ENCODE results near the gene ZNF384.

The ZNF384 gene

GRCh38 chr12:6730169-6730568 lies 41.0 kb upstream of the ZNF384 start:
- H3K27me3 ChIP-seq (ENCODE audit: insufficient read depth, low read length), result no peaks in the 10 kb centered on the region
- H3K9me3 ChIP-seq (ENCODE audit: insufficient read depth, low read depth, low read length), result no peaks in the 10 kb centered on the region
- no peak overlapping the region for H2AFZ ChIP-seq (ENCODE audit: insufficient read depth, low read length, poor library complexity)
- H3K27ac ChIP-seq (ENCODE audit: low read depth, low read length), result no peak overlapping the region
- H3K18ac ChIP-seq (ENCODE audit: low read length), result no peak overlapping the region
- H3K4me1 ChIP-seq (ENCODE audit: control insufficient read depth in 1 of 2, insufficient read depth in 2 of 2, low read length in 2 of 2), result no peaks in the 10 kb centered on the region
- no peak overlapping the region for H4K12ac ChIP-seq (ENCODE audit: low read depth, low read length)
- H2BK12ac ChIP-seq (ENCODE audit: low read length), result no peak overlapping the region
- no peak overlapping the region for H3K9ac ChIP-seq (ENCODE audit: low read length)
- no peak overlapping the region for H3K14ac ChIP-seq (ENCODE audit: low read length)
- no peak overlapping the region for H3K4me2 ChIP-seq (ENCODE audit: low read length)
- no peak for DNase-seq
- H2AK5ac ChIP-seq (ENCODE audit: low read length), result no peak overlapping the region
- H3K23ac ChIP-seq (ENCODE audit: low read length), result no peak overlapping the region
- H3K36me3 ChIP-seq (ENCODE audit: control insufficient read depth in 1 of 2, insufficient read depth in 2 of 2, low read length in 2 of 2), result peaks cover 25 to 46% of the 10 kb centered on the region in 2 experiments
- H3K79me2 ChIP-seq (ENCODE audit: control insufficient read depth, insufficient read depth, low read length, poor library complexity), result no peaks in the 10 kb centered on the region
- no peak overlapping the region for H3K4me3 ChIP-seq (ENCODE audit: low read depth, low read length)
- no peak overlapping the region for H2BK120ac ChIP-seq (ENCODE audit: insufficient read depth, low read length, poor library complexity)
- no CpG with 5 or more reads among the region's 8 CpGs for WGBS (ENCODE audit: extremely low coverage, insufficient coverage, insufficient read length)
- no peak overlapping the region for H4K91ac ChIP-seq (ENCODE audit: low read depth, low read length)
- no peak overlapping the region for H4K8ac ChIP-seq (ENCODE audit: low read depth, low read length)
- H2BK5ac ChIP-seq (ENCODE audit: low read depth, low read length, poor library complexity), result no peak overlapping the region
- no peaks in the 10 kb centered on the region for H3K79me1 ChIP-seq (ENCODE audit: low read length)
- H3K4ac ChIP-seq (ENCODE audit: low read depth, low read length), result no peak overlapping the region

- WGBS (ENCODE audit: extremely low coverage, insufficient coverage, insufficient read length), result no CpG with 5 or more reads among the region's 18 CpGs
- H2AFZ ChIP-seq (ENCODE audit: insufficient read depth, low read length, poor library complexity), result no peak overlapping the region
- H2BK5ac ChIP-seq (ENCODE audit: low read depth, low read length, poor library complexity), result no peak overlapping the region
- H3K9ac ChIP-seq (ENCODE audit: low read length), result no peak overlapping the region
- H3K23ac ChIP-seq (ENCODE audit: low read length), result no peak overlapping the region
- H3K4me1 ChIP-seq (ENCODE audit: control insufficient read depth in 1 of 2, insufficient read depth in 2 of 2, low read length in 2 of 2), result peaks cover 4 to 5% of the 10 kb centered on the region in 2 experiments
- H3K18ac ChIP-seq (ENCODE audit: low read length), result no peak overlapping the region
- H2AK5ac ChIP-seq (ENCODE audit: low read length), result no peak overlapping the region
- no peak overlapping the region for H4K8ac ChIP-seq (ENCODE audit: low read depth, low read length)
- no peak overlapping the region for H3K4ac ChIP-seq (ENCODE audit: low read depth, low read length)
- peaks cover 3% of the 10 kb centered on the region for H3K79me2 ChIP-seq (ENCODE audit: control insufficient read depth, insufficient read depth, low read length, poor library complexity)
- H3K9me3 ChIP-seq (ENCODE audit: insufficient read depth, low read depth, low read length), result no peaks in the 10 kb centered on the region
- no peak overlapping the region for H3K27ac ChIP-seq (ENCODE audit: low read depth, low read length)
- H3K36me3 ChIP-seq (ENCODE audit: control insufficient read depth in 1 of 2, insufficient read depth in 2 of 2, low read length in 2 of 2), result peaks cover 25 to 43% of the 10 kb centered on the region in 2 experiments
- peaks cover 3% of the 10 kb centered on the region for H3K79me1 ChIP-seq (ENCODE audit: low read length)
- H4K12ac ChIP-seq (ENCODE audit: low read depth, low read length), result no peak overlapping the region
- H2BK120ac ChIP-seq (ENCODE audit: insufficient read depth, low read length, poor library complexity), result no peak overlapping the region
- H3K27me3 ChIP-seq (ENCODE audit: insufficient read depth, low read length), result no peaks in the 10 kb centered on the region
- no peak overlapping the region for H2BK12ac ChIP-seq (ENCODE audit: low read length)
- no peak overlapping the region for H3K14ac ChIP-seq (ENCODE audit: low read length)
- DNase-seq, result no peak
- H4K91ac ChIP-seq (ENCODE audit: low read depth, low read length), result no peak overlapping the region
- H3K4me2 ChIP-seq (ENCODE audit: low read length), result no peak overlapping the region
- no peak overlapping the region for H3K4me3 ChIP-seq (ENCODE audit: low read depth, low read length)
Measured at GRCh38 chr12:6729186-6729585, 40.0 kb upstream of the ZNF384 start.

- no peak overlapping the region for H3K18ac ChIP-seq (ENCODE audit: low read length)
- WGBS (ENCODE audit: extremely low coverage, insufficient coverage, insufficient read length), result no CpG with 5 or more reads among the region's 7 CpGs
Measured at GRCh38 chr12:6725350-6725749, 36.2 kb upstream of the ZNF384 start.

GRCh38 chr12:6724409-6724797 lies 35.2 kb upstream of the ZNF384 start:
- Histone ChIP-seq H3K18ac (ENCODE audit: low read length) (peak overlapping the region; percentile 81), H3K4me3 (ENCODE audit: low read depth, low read length) (peak overlapping the region; percentile 71), H3K4me1 (ENCODE audit: control insufficient read depth in 1 of 2, insufficient read depth in 2 of 2, low read length in 2 of 2) (peaks cover 4 to 5% of the 10 kb centered on the region in 2 experiments), H4K12ac (ENCODE audit: low read depth, low read length) (peak overlapping the region; percentile 83), H2BK120ac (ENCODE audit: insufficient read depth, low read length, poor library complexity) (no peak overlapping the region), H2AFZ (ENCODE audit: insufficient read depth, low read length, poor library complexity) (peak overlapping the region; percentile 61), H3K23ac (ENCODE audit: low read length) (no peak overlapping the region), H3K4ac (ENCODE audit: low read depth, low read length) (peak overlapping the region; percentile 43), H3K27me3 (ENCODE audit: insufficient read depth, low read length) (no peaks in the 10 kb centered on the region), H2BK5ac (ENCODE audit: low read depth, low read length, poor library complexity) (no peak overlapping the region), H2AK5ac (ENCODE audit: low read length) (peak overlapping the region; percentile 67), H3K79me2 (ENCODE audit: control insufficient read depth, insufficient read depth, low read length, poor library complexity) (peaks cover 4% of the 10 kb centered on the region), H4K91ac (ENCODE audit: low read depth, low read length) (peak overlapping the region; percentile 76), H4K8ac (ENCODE audit: low read depth, low read length) (peak overlapping the region; percentile 86), H3K27ac (ENCODE audit: low read depth, low read length) (peak overlapping the region; percentile 78), H3K4me2 (ENCODE audit: low read length) (peak overlapping the region; percentile 75), H2BK12ac (ENCODE audit: low read length) (peak overlapping the region; percentile 1), H3K36me3 (ENCODE audit: control insufficient read depth in 1 of 2, insufficient read depth in 2 of 2, low read length in 2 of 2) (peaks cover 7 to 15% of the 10 kb centered on the region in 2 experiments), H3K79me1 (ENCODE audit: low read length) (peaks cover 9% of the 10 kb centered on the region), H3K14ac (ENCODE audit: low read length) (peak overlapping the region; percentile 63), H3K9me3 (ENCODE audit: insufficient read depth, low read depth, low read length) (peaks cover 2% of the 10 kb centered on the region), H3K9ac (ENCODE audit: low read length) (peak overlapping the region; percentile 66)
- DNase-seq, result peak in 1 of 2 donors; percentile 42
- no CpG with 5 or more reads among the region's 10 CpGs for WGBS (ENCODE audit: extremely low coverage, insufficient coverage, insufficient read length)

More at GRCh38 chr12:6725350-6725749, 36.2 kb upstream of the ZNF384 start:
- Histone ChIP-seq H3K4me2 (ENCODE audit: low read length) (no peak overlapping the region), H3K36me3 (ENCODE audit: control insufficient read depth in 1 of 2, insufficient read depth in 2 of 2, low read length in 2 of 2) (peaks cover 14 to 23% of the 10 kb centered on the region in 2 experiments), H3K9me3 (ENCODE audit: insufficient read depth, low read depth, low read length) (no peaks in the 10 kb centered on the region), H3K9ac (ENCODE audit: low read length) (no peak overlapping the region), H3K4ac (ENCODE audit: low read depth, low read length) (no peak overlapping the region), H3K4me3 (ENCODE audit: low read depth, low read length) (no peak overlapping the region), H2AFZ (ENCODE audit: insufficient read depth, low read length, poor library complexity) (no peak overlapping the region), H3K4me1 (ENCODE audit: control insufficient read depth in 1 of 2, insufficient read depth in 2 of 2, low read length in 2 of 2) (peaks cover 4 to 5% of the 10 kb centered on the region in 2 experiments), H3K23ac (ENCODE audit: low read length) (no peak overlapping the region), H2BK5ac (ENCODE audit: low read depth, low read length, poor library complexity) (no peak overlapping the region), H4K91ac (ENCODE audit: low read depth, low read length) (no peak overlapping the region), H3K79me2 (ENCODE audit: control insufficient read depth, insufficient read depth, low read length, poor library complexity) (peaks cover 4% of the 10 kb centered on the region), H3K27ac (ENCODE audit: low read depth, low read length) (no peak overlapping the region), H2AK5ac (ENCODE audit: low read length) (no peak overlapping the region), H4K8ac (ENCODE audit: low read depth, low read length) (no peak overlapping the region), H2BK12ac (ENCODE audit: low read length) (no peak overlapping the region), H3K27me3 (ENCODE audit: insufficient read depth, low read length) (no peaks in the 10 kb centered on the region), H4K12ac (ENCODE audit: low read depth, low read length) (no peak overlapping the region), H3K14ac (ENCODE audit: low read length) (no peak overlapping the region), H2BK120ac (ENCODE audit: insufficient read depth, low read length, poor library complexity) (no peak overlapping the region), H3K79me1 (ENCODE audit: low read length) (peaks cover 9% of the 10 kb centered on the region)
- DNase-seq, result no peak

Data from trophoblast cell (in vitro differentiated cells and primary cell).